Activated CD4-positive, CD25-positive, alpha-beta regulatory T cell treated with anti-CD3 and anti-CD28 coated beads, Interleukin-2, amount 50 U/mL, for 72 hours (primary cell): ENCODE data around the gene CCN6.
"Not testable (repeated sequence)": the region's sequence is repeated elsewhere in the genome, so short reads cannot be mapped to it uniquely, and the experiment has no call there.

Experiments used
- DNase-seq: peaks from one replicate; pipeline ENCODE4 v3.0.0; 2021

The CCN6 gene

DNA sequence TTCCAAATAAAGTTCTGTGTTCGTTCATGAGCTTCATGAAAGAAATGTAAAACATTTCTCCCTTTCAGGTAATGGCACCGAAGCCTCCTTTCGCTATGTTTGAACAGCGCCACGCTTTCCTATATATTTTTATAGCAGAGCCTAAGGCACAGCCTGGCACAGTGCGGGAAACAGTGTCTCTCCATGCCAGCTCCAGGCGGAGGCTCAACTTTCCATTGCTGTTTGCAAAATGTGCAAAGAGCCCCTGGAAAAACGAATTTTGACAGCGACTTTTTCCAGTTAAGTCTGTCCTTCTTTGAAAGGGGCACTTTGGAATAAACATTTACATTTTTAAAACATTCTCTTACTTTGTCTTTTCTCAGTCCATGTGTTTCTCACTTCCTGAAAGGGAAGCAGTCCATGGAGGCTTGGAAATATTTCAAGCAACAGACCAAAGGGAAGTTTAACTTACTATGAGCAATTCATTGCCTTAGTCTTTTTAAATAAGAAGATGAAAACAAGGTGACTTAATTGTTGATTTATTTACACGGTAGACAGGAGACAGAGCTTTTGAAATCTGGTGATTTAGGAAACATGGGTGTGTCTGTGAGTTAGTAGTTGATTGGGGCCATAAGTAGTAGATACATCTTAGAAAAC lies 769 bp downstream of the CCN6 start:
- DNase-seq, result no peak

- no peak for DNase-seq
Observed at GRCh38 chr6:112058243-112059032, 4.5 kb downstream of the CCN6 start.

DNA sequence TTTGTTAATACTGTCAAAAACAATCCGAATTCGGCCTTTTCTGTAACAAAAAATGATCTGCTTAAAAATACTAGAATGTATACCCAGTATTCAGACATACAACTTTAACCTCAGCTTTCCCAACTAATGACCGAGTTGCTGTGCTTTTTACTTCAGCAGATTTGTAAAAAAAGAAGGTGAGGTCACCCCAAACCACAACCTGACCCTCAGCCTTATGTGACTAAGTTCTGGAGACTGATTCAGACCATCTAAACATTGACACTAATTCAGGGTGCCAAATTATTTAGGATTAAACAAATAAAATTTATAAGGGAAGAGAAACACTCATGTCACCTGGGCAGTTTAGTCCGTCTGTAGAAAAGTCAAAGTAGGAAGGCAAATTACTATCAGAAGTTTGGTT lies 7.7 kb downstream of the CCN6 start:
- no peak for DNase-seq

DNA sequence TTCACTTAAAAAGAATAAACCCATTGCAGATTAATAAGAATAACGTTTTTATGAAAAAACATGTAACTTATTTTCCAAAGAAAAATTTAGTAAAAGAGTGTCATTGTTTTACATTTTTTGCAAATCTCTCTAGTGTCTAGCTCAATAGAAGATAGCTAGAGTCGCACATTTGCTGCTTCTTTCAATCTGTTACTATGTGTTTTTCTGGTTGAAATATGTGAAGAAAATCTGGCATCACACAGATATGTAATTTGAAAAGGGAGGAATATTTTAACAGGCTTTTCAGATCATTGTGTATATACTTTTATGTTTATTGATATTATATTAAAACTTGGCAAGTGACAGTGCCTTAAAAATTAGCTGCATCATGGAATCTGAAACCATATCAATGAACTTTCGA lies 9.1 kb downstream of the CCN6 start:
- no peak for DNase-seq

DNA sequence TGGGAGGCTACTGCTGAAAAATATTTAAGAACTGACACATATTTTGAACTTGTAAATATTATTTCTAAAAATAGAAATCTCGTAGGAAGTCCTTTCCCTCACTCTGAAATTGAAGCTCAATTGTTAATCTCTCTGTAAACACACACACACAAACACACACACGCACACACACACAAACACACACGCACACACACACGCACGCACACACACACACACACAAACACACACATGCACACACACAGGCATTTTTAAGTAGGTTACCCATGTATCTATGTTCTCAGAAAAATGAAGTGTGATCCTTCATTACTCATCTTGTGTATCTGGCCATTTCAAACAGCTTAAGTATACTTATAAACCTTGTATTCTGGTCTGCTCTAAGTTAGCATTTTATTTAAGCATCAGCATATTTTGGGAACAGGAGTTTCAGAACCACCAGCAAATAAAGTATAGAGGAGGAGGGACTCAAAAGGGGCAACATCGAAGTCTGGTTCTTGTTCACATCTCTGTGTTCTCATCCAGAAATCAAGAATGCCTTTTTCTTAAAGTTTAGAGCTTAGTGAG lies 11.6 kb downstream of the CCN6 start:
- DNase-seq, result no peak

- DNase-seq, result no peak
Observed at GRCh38 chr6:112066606-112067005, 12.7 kb downstream of the CCN6 start.

DNA sequence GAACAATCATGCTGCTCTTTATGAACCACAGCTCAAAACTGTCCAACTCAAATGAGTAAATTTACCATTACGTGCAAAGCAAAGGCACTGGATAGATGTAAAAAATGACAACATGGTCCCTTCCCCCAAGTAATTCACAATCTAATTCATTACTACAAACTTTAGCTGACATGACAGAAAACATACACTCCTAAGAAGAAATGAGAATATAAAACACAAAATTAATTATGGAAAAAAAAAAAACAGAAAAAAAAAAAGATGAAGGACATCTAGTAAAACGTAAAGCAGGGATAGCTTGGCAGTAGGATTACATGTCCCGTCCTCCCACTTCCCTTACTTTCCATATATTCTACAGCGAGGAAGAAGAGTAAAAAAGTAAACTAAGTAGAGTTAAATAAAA lies 27.7 kb downstream of the CCN6 start:
- DNase-seq, result no peak

DNA sequence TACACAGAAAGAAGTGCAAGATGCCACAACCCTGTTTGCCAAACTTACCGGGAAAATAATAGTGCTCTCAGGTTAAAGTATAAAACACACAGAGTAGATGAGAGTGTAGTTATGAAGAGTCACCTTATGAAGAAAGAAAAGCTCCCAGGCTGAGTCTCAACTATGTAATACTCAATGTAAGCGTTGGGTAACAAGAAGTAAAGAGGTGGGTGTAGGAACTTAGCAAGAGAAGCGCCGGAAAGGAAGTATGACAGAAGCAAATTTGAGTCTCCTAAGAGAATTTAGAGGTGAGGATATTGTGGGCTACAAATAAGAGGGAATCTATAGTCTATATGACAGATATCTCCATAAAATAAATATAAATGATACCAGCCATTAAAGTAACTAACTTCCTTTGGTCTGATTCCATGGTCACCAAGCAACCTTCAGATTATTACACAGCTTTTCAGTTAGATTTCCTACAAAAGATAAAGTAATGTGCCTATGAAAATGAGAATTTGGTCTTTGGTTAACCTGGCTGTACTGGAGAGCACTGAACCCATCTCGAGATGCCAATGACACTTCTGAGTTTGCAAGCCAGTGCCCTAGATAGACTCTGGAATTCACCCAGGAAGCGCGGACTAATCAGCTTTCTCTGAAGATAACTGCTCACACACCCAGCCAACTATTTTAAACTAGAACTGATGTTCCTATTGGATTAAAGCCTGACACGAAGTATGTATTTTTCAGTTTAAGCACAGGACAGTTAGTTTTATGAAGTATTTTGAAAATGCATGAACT lies 31.6 kb downstream of the CCN6 start:
- no peak for DNase-seq

- DNase-seq, result no peak
Observed at GRCh38 chr6:112086744-112087135, 32.8 kb downstream of the CCN6 start.

- DNase-seq, result peak; percentile 84
Observed at GRCh38 chr6:112087136-112087911, 33.4 kb downstream of the CCN6 start, which contains the start of the genes FAM229B and TUBE1. FAM229B (plus strand) TSS chr6:112087591; CDS start chr6:112099284, 11,693 bp downstream. TUBE1 (minus strand) TSS chr6:112087482; CDS start chr6:112087434, 48 bp downstream.

DNA sequence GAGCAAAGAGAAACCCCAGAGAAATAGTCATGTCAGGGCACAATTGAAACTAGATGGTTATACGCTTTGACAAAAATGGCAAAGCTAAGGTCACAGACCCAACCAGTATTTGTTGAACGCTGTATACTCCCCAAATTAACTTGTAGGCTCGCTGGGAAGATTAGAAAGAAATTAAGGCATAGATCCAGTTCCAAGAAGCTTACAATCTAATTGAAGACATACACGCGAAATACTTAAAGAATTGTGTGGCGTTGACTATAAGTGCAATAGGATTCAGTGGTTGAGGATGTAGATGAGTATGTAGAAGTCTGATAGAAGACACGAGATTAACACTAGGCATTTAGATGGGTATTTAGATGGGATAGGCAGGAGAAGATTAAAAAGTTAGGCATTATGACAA lies 34.0 kb downstream of the CCN6 start:
- no peak for DNase-seq

GRCh38 chr6:112096901-112097300 lies 43.0 kb downstream of the CCN6 start:
- no peak for DNase-seq

GRCh38 chr6:112100561-112100960 lies 46.7 kb downstream of the CCN6 start:
- no peak for DNase-seq

GRCh38 chr6:112106026-112106425 lies 52.1 kb downstream of the CCN6 start:
- DNase-seq, result not testable (repeated sequence)

DNA sequence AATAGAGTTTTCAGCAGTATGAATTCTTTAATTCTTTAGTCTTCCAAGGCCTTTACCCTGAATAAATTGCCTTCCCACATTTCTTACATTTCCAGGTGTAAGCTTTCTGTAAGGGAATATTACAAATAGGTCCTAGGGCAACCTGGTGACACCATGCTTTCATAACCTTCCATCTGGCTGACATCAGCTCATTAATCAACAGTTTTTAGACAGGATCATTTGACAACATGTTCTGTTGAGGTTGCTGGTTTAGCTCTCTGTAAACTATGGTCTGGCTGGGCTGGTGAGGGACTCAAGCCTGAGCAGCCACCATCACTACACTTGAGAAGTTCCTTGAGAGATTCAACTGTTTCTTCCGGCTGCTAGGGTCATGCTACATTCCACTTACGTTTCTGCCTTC lies 52.7 kb downstream of the CCN6 start:
- no peak for DNase-seq

GRCh38 chr6:112109262-112109661 lies 55.4 kb downstream of the CCN6 start:
- DNase-seq, result no peak

DNA sequence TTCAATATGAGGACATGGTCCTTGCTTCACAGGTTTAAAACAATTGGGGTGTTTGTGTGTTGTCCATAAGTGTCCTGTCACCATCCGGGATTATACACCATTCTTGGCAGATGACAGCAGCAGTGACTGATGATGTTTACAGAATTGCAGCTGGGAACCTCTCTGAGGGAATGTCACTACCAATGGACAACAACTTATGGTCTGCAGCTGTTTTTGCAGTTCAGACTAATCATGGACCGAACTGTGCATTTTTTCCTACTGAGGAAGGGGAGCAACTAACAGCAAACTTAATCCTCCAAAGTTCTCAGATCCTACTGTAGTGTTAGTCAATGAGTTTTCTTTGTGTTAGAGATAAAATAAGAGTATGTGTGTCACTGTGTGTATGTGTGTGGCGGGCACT lies 59.5 kb downstream of the CCN6 start:
- DNase-seq, result no peak

- no peak for DNase-seq
Observed at GRCh38 chr6:112113918-112114317, 60.0 kb downstream of the CCN6 start.

DNA sequence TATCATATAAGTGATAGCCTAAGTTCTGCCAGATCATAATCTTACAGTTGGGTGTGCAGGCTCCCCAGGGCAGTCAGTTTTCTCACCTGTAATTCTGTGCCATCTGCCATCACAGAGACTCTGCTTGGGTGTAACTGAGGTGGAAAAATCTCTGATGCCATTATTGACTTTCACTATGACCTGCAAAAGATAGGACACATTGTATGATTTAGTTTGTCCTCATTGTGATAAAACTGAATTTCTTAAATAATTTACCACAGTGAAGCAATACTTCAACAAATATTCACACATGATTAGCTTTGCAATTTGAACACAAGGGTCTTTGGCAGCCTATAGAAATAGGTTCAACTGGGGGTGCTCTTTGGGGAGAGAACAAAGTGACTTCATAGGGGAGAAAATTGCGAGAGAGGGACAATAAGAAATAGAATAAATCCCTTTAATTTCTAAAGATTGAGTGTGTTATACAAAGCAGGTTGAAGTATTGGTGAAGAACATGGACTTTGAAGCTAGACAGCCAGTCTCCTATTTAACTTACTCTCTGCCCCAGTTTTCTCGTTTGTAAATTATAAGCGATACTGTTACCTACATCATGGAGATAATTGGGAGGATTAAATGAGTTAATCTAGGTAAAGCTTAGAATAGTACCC lies 60.8 kb downstream of the CCN6 start:
- DNase-seq, result no peak

DNA sequence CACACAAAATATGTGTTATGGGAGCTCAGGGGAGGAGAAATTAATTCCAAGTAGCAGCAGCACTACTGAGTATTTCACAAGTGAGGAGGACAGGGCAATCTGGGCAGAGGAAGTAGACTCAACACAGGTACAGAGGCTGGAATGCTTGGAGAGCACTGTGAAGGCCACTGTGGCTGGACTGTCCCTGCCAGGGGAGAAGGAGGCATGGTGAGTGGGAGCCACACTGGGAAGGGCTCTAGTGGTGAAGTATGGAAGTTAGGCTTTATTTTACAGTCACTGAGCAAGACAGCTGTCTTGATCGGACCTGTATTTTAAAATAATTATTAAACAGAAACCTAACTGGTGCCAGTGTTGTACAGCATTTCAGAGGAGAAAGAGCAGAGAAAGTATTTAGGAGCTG lies 62.3 kb downstream of the CCN6 start:
- DNase-seq, result no peak

GRCh38 chr6:112117554-112117953 lies 63.6 kb downstream of the CCN6 start:
- no peak for DNase-seq

DNA sequence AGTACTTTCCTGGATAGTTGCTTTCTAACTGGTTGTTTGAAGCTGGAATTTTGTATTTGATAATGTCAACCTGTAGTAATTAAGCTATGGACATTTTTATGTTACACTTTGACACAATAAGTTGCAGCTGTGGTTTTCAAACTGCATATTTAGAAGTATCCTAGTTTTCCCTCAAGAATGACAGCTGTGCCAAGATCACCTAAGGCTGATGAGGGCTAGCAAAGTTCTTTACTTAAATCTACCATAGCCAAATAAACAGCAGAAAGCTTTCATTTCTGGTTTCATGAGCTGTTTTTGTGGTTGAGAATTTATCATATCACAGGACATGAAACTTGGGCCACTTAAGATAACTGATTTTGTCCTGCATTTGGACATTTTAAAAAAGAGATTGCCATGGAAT lies 64.1 kb downstream of the CCN6 start:
- DNase-seq, result no peak
